Activated CD8-positive, alpha-beta T cell treated with anti-CD3 and anti-CD28 coated beads for 36 hours (primary cell): Measurements from ENCODE around the gene EPC2. TPM values are rescaled to one million over a fixed set of nuclear protein-coding genes. Genes with fewer than 3 reads are reported as not detected.
"Not testable (repeated sequence)": the region's sequence is repeated elsewhere in the genome, so short reads cannot be mapped to it uniquely, and the experiment has no call there.

Experiments
- ATAC-seq: fragments of 200-7000 bp; cut with Tn5 transposase; one replicate; pipeline ENCODE4 v1.10.0; 2021; ENCODE audit warnings: mild to moderate bottlenecking, moderate library complexity
- CTCF ChIA-PET: fragments of 350-600 bp; sonication (Branson Sonifier 250); formaldehyde crosslinking; loops from one replicate; lab custom pipeline; 2021; ENCODE audit warnings: antibody characterized with exemption; lab: Charles Lee
- POLR2A ChIA-PET: fragments of 350-600 bp; sonication (Branson Sonifier 250); formaldehyde crosslinking; loops from one replicate; lab custom pipeline; 2021; ENCODE audit warnings: antibody characterized with exemption; lab: Charles Lee
- DNase-seq: peaks from one replicate; pipeline ENCODE4 v3.0.0-alpha.2; 2020
- H3K27ac Mint-ChIP-seq: one replicate; pipeline ENCODE4 v1.8.0; 2021; ENCODE audit warnings: mild to moderate bottlenecking, mixed read lengths
- H3K27me3 Mint-ChIP-seq: one replicate; pipeline ENCODE4 v1.8.0; 2021; ENCODE audit warnings: mixed read lengths
- H3K36me3 Mint-ChIP-seq: one replicate; pipeline ENCODE4 v1.8.0; 2021; ENCODE audit warnings: low read depth, mixed read lengths
- H3K4me1 Mint-ChIP-seq: one replicate; pipeline ENCODE4 v1.8.0; 2021; ENCODE audit warnings: low read depth, mixed read lengths
- H3K4me3 Mint-ChIP-seq: one replicate; pipeline ENCODE4 v1.8.0; 2021; ENCODE audit warnings: mild to moderate bottlenecking, moderate library complexity, mixed read lengths
- H3K9me3 Mint-ChIP-seq: one replicate; pipeline ENCODE4 v1.8.0; 2021; ENCODE audit warnings: mixed read lengths
- intact Hi-C: fragments of 100-400 bp; cut with micrococcal nuclease; formaldehyde crosslinking; loops from one replicate; pipeline ENCODE4 v1.10.0; 2022
- total RNA-seq, 2 experiments: library from RNA; stranded (reverse); gene quantifications; one replicate each; pipeline ENCODE4 v1.2.3, GENCODE V29; 2021
- TF ChIP-seq, protein P1 (sequence below): fragments of 200-600 bp; IDR thresholded peaks from one replicate; pipeline ENCODE4 v1.8.0; 2022; ENCODE audit warnings: antibody characterized with exemption, mild to moderate bottlenecking

EPC2 gene
- total RNA-seq, 2 experiments from 2014 or later, result 19.3 to 20.0 TPM

DNA sequence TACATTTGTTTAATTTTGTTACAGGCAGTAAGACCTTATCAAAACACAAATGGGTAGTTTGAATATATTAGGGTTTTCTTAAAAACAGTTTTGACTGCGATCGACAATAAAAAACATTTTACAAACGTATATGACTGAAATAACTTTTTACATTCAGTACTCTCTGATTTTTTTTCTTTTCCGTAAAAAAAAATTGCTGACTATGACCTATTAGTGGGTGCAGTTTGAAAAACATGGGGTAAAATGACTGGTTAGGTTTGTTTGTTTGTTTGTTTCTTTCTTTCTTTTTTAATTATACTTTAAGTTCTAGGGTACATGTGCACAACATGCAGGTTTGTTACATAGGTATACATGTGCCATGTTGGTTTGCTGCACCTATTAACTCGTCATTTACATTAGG lies 36.9 kb downstream of the EPC2 start:
- POLR2A ChIA-PET, result no interaction called here
- H3K27me3 Mint-ChIP-seq, result no peaks in the 10 kb centered on the region
- peak overlapping the region; percentile 56 for H3K27ac Mint-ChIP-seq
- H3K36me3 Mint-ChIP-seq, result peaks cover 23% of the 10 kb centered on the region
- ATAC-seq, result no peak
- TF ChIP-seq, protein P1, sequence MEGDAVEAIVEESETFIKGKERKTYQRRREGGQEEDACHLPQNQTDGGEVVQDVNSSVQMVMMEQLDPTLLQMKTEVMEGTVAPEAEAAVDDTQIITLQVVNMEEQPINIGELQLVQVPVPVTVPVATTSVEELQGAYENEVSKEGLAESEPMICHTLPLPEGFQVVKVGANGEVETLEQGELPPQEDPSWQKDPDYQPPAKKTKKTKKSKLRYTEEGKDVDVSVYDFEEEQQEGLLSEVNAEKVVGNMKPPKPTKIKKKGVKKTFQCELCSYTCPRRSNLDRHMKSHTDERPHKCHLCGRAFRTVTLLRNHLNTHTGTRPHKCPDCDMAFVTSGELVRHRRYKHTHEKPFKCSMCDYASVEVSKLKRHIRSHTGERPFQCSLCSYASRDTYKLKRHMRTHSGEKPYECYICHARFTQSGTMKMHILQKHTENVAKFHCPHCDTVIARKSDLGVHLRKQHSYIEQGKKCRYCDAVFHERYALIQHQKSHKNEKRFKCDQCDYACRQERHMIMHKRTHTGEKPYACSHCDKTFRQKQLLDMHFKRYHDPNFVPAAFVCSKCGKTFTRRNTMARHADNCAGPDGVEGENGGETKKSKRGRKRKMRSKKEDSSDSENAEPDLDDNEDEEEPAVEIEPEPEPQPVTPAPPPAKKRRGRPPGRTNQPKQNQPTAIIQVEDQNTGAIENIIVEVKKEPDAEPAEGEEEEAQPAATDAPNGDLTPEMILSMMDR, result no peak
- H3K4me1 Mint-ChIP-seq, result peaks cover 46% of the 10 kb centered on the region
- intact Hi-C loops, result no loop called here
- H3K9me3 Mint-ChIP-seq, result peaks cover 11% of the 10 kb centered on the region
- H3K4me3 Mint-ChIP-seq, result no peak overlapping the region
- CTCF ChIA-PET, result no interaction called here
- no peak for DNase-seq

DNA sequence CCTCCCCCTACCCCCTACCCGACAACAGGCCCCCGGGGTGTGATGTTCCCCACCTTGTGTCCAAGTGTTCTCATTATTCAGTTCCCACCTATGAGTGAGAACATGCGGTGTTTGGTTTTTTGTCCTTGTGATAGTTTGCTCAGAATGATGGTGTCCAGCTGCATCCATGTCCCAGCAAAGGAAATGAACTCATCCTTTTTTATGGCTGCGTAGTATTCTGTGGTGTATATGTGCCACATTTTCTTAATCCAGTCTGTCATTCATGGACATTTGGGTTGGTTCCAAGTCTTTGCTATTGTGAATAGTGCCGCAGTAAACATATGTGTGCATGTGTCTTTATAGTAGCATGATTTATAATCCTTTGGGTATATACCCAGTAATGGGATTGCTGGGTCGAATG lies 37.3 kb downstream of the EPC2 start:
- POLR2A ChIA-PET, CTCF ChIA-PET, intact Hi-C loops, H3K4me3 Mint-ChIP-seq, DNase-seq, H3K27me3 Mint-ChIP-seq, H3K27ac Mint-ChIP-seq, ATAC-seq: not testable (repeated sequence)
- H3K36me3 Mint-ChIP-seq, result peaks cover 23% of the 10 kb centered on the region
- H3K9me3 Mint-ChIP-seq, result peaks cover 11% of the 10 kb centered on the region
- H3K4me1 Mint-ChIP-seq, result peaks cover 45% of the 10 kb centered on the region

DNA sequence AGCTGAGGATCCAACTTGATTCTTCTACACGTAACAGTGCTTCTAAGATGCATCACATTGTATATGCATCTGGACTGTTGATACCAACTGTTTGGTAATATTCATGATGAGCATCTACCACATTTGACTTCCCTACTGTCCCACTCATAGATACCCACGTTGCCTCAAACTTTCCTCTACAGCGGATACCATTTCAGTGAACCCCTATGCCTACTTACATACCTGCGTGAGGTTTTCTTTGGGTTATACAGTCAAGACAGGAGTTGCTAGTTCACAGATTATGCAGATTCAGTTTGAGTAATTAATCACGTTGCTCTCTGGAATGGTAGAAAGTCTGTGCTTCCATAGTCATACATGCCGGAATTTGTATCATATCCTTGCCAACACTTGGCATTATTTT lies 40.0 kb downstream of the EPC2 start:
- H3K27me3 Mint-ChIP-seq, result no peaks in the 10 kb centered on the region
- ATAC-seq, result no peak
- peaks cover 20% of the 10 kb centered on the region for H3K36me3 Mint-ChIP-seq
- intact Hi-C loops, result no loop called here
- H3K9me3 Mint-ChIP-seq, result peaks cover 9% of the 10 kb centered on the region
- TF ChIP-seq, protein P1, result no peak
- ChIA-PET POLR2A (no interaction called here), CTCF (no interaction called here)
- peaks cover 53% of the 10 kb centered on the region for H3K4me1 Mint-ChIP-seq
- H3K4me3 Mint-ChIP-seq, result no peak overlapping the region
- no peak overlapping the region for H3K27ac Mint-ChIP-seq
- DNase-seq, result no peak

DNA sequence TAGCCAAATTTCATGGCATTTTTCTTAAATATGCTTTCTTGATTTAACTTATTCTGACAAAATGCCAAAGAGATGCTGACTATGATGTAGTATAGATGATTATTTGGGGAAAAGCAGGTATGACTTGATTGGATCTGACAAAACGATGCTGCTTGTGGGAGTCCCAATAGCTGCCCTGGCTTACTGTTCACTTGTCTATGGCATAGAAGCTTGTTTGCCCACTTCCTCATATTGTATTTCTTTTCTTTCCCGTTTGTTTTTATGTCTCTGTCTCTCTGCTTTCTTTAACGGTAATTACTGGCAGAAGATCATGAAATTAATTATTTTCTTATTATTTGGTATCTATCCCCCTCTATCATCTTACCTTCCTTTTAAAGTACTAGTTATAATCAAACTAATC lies 43.0 kb downstream of the EPC2 start:
- ATAC-seq (no peak), DNase-seq (no peak)
- H3K4me1 Mint-ChIP-seq, result peaks cover 45% of the 10 kb centered on the region
- H3K36me3 Mint-ChIP-seq, result peaks cover 30% of the 10 kb centered on the region
- ChIA-PET CTCF (interaction anchor here (1.0 to 1.5 kb wide), 5 partner anchors 13 to 117 kb away, joined by 3 to 4 read pairs (median 3); no protein-coding TSS in a partner anchor), POLR2A (interaction anchor here (1.3 kb wide), 1 partner anchor 12 kb away, joined by 4 read pairs; no protein-coding TSS in a partner anchor)
- H3K27ac Mint-ChIP-seq, result no peak overlapping the region
- peaks cover 3% of the 10 kb centered on the region for H3K9me3 Mint-ChIP-seq
- H3K27me3 Mint-ChIP-seq, result no peaks in the 10 kb centered on the region
- H3K4me3 Mint-ChIP-seq, result no peak overlapping the region
- intact Hi-C loops, result no loop called here
- TF ChIP-seq, protein P1, result no peak

DNA sequence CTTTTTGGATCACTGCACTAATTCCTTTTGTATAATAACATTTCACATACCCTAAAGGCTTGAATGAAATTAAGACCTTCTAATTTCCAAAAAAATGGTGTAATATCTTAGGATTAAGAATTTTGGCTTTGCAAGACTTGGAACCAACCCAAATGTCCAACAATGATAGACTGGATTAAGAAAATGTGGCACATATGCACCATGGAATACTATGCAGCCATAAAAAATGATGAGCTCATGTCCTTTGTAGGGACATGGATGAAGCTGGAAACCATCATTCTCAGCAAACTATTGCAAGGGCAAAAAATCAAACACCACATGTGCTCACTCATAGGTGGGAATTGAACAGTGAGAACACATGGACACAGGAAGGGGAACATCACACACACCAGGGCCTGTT lies 43.5 kb downstream of the EPC2 start:
- CTCF ChIA-PET, result interaction anchor here (1.0 to 1.5 kb wide), 2 partner anchors 14 to 44 kb away, joined by 3 read pairs; no protein-coding TSS in a partner anchor
- H3K9me3 Mint-ChIP-seq, H3K27me3 Mint-ChIP-seq, H3K27ac Mint-ChIP-seq, DNase-seq, intact Hi-C loops, H3K4me3 Mint-ChIP-seq, ATAC-seq: not testable (repeated sequence)
- H3K4me1 Mint-ChIP-seq, result peaks cover 45% of the 10 kb centered on the region
- H3K36me3 Mint-ChIP-seq, result peaks cover 31% of the 10 kb centered on the region
- POLR2A ChIA-PET, result interaction anchor here (1.3 kb wide), 1 partner anchor 12 kb away, joined by 4 read pairs; no protein-coding TSS in a partner anchor

DNA sequence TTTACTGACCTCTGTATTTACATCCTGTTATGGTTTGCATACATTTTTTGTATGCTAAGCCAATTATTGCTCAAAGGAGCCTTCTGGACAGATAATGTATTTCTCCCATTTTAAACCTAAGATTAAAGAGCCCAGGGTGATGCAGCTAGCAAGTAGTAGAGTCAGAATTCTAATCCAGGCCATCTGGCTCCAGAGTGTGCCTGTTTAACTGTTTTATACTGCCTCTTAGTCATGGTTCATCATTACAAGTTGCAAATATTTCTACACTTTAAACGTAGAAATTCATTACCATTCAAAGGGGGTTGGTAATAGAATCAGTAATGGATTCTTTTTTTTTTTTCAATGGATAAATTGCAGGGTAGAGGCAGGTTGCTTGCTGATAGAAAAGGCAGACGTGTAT lies 52.4 kb downstream of the EPC2 start:
- Mint-ChIP-seq H3K27me3 (no peaks in the 10 kb centered on the region), H3K36me3 (peaks cover 69% of the 10 kb centered on the region), H3K4me3 (no peak overlapping the region), H3K9me3 (peaks cover 23% of the 10 kb centered on the region), H3K27ac (no peak overlapping the region), H3K4me1 (peaks cover 7% of the 10 kb centered on the region)
- ChIA-PET CTCF (no interaction called here), POLR2A (no interaction called here)
- TF ChIP-seq, protein P1, result no peak
- ATAC-seq, result no peak
- no peak for DNase-seq
- intact Hi-C loops, result no loop called here
